ENCODE measurements around the gene SIK1. TPM values are rescaled to one million over a fixed set of nuclear protein-coding genes. Genes with fewer than 3 reads are reported as not detected.
"Not testable (repeated sequence)": the region's sequence is repeated elsewhere in the genome, so short reads cannot be mapped to it uniquely, and the experiment has no call there.

Gene SIK1
- total RNA-seq, 1 donor from 2014 or later: 5.5 TPM

GRCh38 chr21:43427242-43427559 is 270 bp upstream of the SIK1 start:
- intact Hi-C loops (cut with micrococcal nuclease): not testable (repeated sequence)

DNA sequence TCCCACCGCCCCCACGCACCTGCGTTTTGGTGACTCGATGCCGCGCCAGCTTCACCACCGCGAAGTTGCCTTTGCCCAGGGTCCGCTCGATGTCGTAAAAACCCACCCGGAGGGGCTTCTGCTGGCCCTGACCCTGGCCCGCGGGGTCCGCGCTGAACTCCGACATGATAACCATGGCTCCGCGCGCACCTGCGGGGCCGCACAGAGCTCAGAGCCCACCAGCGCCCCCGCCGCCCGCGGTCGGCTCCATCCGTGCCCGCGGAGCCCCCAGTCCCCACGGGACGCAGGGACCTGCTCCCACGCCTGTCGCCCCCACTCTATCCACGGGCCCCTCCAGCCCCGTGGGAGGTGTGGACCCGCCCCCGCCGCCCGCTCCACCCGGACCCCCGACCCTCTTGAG is 927 bp downstream of the SIK1 start:
- H3K9me3 Mint-ChIP-seq; H3K27ac Mint-ChIP-seq; H3K4me1 Mint-ChIP-seq (ENCODE audit: low read depth); DNase-seq (ENCODE audit: low spot score); H3K27me3 Mint-ChIP-seq (ENCODE audit: insufficient read depth); H3K4me3 Mint-ChIP-seq; intact Hi-C loops (cut with micrococcal nuclease); H3K36me3 Mint-ChIP-seq (ENCODE audit: low read depth): not testable (repeated sequence)

More at GRCh38 chr21:43427242-43427559, 270 bp upstream of the SIK1 start:
- H3K36me3 Mint-ChIP-seq (ENCODE audit: low read depth); H3K9me3 Mint-ChIP-seq; H3K27ac Mint-ChIP-seq; H3K27me3 Mint-ChIP-seq (ENCODE audit: insufficient read depth); H3K4me1 Mint-ChIP-seq (ENCODE audit: low read depth); H3K4me3 Mint-ChIP-seq; DNase-seq (ENCODE audit: low spot score): not testable (repeated sequence)

- H3K36me3 Mint-ChIP-seq (ENCODE audit: low read depth); H3K27ac Mint-ChIP-seq; H3K9me3 Mint-ChIP-seq; H3K4me3 Mint-ChIP-seq; intact Hi-C loops (cut with micrococcal nuclease); H3K27me3 Mint-ChIP-seq (ENCODE audit: insufficient read depth); DNase-seq (ENCODE audit: low spot score); H3K4me1 Mint-ChIP-seq (ENCODE audit: low read depth): not testable (repeated sequence)
Measured at GRCh38 chr21:43419475-43419874, 7.5 kb downstream of the SIK1 start.

- DNase-seq (ENCODE audit: low spot score); H3K9me3 Mint-ChIP-seq; H3K27me3 Mint-ChIP-seq (ENCODE audit: insufficient read depth); intact Hi-C loops (cut with micrococcal nuclease); H3K36me3 Mint-ChIP-seq (ENCODE audit: low read depth); H3K27ac Mint-ChIP-seq; H3K4me3 Mint-ChIP-seq; H3K4me1 Mint-ChIP-seq (ENCODE audit: low read depth): not testable (repeated sequence)
Measured at GRCh38 chr21:43414576-43414975, 12.4 kb downstream of the SIK1 start.

DNA sequence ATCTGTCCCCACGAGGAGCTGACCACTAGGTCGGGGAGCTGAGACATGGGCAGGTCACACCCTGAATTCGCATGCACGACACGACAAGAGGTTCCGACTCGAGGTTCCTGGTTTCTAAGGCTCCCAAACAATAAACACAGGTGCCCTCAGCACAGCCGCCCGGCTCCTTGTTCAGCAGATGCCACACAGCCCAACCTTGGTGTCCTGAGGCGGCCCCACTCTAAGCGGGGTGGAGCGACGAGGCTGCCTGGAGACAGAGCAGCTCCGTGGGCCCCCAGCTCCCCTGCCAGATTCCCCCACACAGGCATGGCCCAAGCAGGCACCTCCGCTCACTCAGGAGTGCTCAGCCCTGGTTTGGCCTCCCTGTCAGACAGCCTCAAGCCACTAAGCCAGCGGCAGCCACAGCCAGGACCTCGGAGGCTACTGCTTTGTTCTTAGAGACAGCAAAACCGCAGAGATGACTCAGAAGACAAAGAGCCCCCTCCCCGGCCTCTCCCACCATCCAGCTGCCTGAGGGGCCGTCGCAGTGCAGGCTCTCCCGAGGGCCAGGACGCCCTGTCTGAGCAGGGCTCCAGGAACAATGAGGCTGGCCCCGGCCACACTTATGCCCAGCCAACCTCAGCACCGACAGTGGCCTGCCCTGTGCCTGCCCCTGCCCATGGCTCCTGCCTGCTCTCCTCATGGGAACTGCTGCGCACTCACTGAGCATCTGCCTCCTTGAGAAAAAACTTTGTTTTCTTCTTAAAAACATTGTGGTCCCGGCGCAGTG is 14.7 kb downstream of the SIK1 start:
- H3K4me1 Mint-ChIP-seq (ENCODE audit: low read depth); H3K36me3 Mint-ChIP-seq (ENCODE audit: low read depth); H3K9me3 Mint-ChIP-seq; H3K27me3 Mint-ChIP-seq (ENCODE audit: insufficient read depth); intact Hi-C loops (cut with micrococcal nuclease); DNase-seq (ENCODE audit: low spot score); H3K4me3 Mint-ChIP-seq; H3K27ac Mint-ChIP-seq: not testable (repeated sequence)

DNA sequence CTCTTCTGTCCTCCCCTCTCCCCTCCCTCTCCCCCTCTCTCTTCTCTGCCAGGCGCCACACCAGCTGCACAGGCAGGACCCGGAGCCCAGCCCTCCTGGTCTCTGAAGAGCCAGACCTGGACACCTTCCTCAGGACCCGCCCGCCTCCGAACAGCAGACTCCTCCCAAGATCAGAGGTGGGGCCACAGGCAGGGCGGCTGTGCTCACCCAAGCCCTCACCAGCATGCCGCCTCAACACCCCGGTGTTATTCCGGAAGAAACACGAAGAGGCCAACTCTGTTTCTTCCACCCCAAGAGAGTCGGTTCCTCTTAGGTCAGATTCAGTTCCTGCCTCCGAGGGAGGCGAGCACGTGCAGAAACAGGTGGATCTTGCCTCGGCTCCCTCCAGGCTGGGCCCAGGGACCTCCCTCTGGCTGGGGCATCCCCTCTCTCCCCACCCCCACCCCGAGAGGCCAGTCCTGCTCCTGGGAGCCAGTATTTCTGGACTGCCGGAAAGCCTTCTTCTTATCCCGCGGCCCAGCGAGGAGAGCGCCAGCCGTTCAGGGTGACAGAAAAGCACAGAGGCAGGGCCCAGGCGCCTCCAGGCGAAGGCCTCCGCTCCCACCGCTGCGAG is 16.4 kb downstream of the SIK1 start:
- H3K27ac Mint-ChIP-seq; H3K4me3 Mint-ChIP-seq; H3K27me3 Mint-ChIP-seq (ENCODE audit: insufficient read depth); DNase-seq (ENCODE audit: low spot score); H3K36me3 Mint-ChIP-seq (ENCODE audit: low read depth); H3K9me3 Mint-ChIP-seq; intact Hi-C loops (cut with micrococcal nuclease); H3K4me1 Mint-ChIP-seq (ENCODE audit: low read depth): not testable (repeated sequence)

- H3K4me3 Mint-ChIP-seq; H3K4me1 Mint-ChIP-seq (ENCODE audit: low read depth); H3K36me3 Mint-ChIP-seq (ENCODE audit: low read depth); H3K27me3 Mint-ChIP-seq (ENCODE audit: insufficient read depth); intact Hi-C loops (cut with micrococcal nuclease); H3K9me3 Mint-ChIP-seq; DNase-seq (ENCODE audit: low spot score); H3K27ac Mint-ChIP-seq: not testable (repeated sequence)
Measured at GRCh38 chr21:43407139-43407538, 19.8 kb downstream of the SIK1 start.

DNA sequence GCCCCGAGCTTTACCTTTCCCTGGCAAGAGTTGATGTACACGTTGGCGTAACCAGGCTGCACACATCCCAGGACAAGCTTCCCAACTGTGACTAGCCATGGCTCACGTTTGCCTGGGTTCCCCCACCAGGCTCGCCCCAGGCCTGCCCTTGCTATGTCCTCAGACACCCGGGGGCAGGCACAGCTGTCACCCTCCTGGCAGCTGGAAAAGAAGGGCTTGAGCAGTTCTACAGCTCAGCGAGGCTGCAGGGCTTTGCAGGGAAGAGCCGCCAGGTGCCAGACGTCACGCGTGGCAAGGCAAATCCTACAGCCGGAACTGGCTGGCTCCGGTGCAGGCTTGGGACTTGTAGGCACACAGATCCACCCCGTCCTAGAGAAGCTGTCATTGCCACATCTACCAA is 22.5 kb downstream of the SIK1 start:
- H3K36me3 Mint-ChIP-seq (ENCODE audit: low read depth); DNase-seq (ENCODE audit: low spot score); H3K27ac Mint-ChIP-seq; H3K4me1 Mint-ChIP-seq (ENCODE audit: low read depth); intact Hi-C loops (cut with micrococcal nuclease); H3K9me3 Mint-ChIP-seq; H3K4me3 Mint-ChIP-seq; H3K27me3 Mint-ChIP-seq (ENCODE audit: insufficient read depth): not testable (repeated sequence)

DNA sequence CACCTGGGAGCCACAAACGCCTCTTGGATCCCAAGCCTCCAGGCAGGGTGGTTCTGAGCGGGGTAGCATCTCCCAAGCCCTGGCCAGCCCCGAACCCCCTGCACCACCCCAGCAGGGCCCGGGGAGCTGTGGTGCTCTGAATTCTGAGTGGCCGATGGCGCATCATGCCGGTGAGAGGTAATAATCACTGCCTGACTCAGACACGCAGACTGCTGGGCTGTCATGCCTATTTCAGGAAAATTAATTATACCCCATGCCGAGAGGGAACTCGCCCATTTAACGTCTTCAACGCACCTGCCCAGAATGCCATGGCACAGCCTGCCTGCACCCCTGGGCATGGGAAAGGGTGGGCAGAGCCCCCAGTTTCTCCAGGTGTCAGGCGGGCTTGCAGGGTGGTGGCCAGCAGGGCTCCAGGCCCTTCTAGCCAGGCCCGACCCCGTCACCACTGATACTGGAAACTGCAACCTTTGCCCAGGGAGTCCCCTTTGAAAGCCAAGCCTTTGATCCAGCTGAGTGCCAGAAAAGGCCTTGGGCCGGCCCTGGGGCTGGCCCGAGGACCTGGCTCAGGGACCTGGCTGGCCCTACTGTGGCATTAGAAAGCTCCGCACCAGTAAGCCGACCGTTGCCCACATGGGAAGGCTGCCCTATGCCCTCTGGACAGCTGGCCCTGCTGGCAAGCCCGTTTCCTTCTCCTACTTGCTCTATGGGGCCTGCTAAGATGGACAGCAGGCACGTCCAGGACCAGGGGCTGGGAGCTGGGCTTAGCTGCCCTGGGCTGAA is 23.1 kb downstream of the SIK1 start:
- H3K27me3 Mint-ChIP-seq (ENCODE audit: insufficient read depth); DNase-seq (ENCODE audit: low spot score); H3K27ac Mint-ChIP-seq; H3K9me3 Mint-ChIP-seq; intact Hi-C loops (cut with micrococcal nuclease); H3K36me3 Mint-ChIP-seq (ENCODE audit: low read depth); H3K4me3 Mint-ChIP-seq; H3K4me1 Mint-ChIP-seq (ENCODE audit: low read depth): not testable (repeated sequence)

DNA sequence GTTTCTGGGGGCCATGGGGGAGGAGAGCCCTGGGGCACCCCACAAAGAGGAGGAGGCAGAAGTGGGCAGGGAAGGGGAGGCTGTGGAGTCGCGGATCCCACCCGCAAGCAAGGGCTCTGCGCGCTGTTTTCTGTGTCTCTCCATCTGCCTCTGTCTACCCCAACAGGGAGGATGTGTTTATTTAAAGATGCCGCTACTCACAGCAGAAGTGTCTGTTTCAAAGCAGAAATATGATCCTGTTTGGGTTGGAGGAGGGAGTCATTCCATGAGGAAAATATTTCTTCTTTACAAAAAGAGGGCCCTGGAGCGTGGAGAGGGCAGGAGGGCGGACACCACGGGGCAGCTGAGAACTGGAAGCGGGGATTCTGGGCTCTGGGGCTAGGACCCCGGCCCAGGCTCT is 25.8 kb downstream of the SIK1 start:
- intact Hi-C loops (cut with micrococcal nuclease): not testable (repeated sequence)

DNA sequence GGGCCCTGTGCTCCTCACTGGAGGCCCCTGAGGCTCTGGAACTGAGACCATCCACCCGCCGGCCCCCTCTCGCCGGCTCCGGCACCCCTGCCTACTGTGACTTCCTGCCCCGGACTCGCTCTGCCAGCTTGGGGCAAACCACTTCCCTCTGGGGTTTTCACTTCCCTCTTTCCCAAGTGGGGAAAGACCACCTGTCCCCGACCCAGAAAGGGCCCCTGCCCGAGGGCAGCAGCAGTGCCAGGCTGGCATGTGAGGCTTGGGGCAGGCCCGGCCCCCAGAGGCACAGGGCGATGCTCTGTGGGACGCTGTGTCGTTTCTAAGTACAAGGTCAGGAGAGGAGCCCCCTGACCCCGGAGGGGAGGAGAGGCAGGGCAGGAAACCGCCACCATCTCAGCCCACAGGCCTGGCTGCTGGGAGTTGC is 27.3 kb downstream of the SIK1 start:
- intact Hi-C loops (cut with micrococcal nuclease); H3K36me3 Mint-ChIP-seq (ENCODE audit: low read depth); H3K27ac Mint-ChIP-seq; H3K9me3 Mint-ChIP-seq; H3K27me3 Mint-ChIP-seq (ENCODE audit: insufficient read depth); DNase-seq (ENCODE audit: low spot score); H3K4me3 Mint-ChIP-seq; H3K4me1 Mint-ChIP-seq (ENCODE audit: low read depth): not testable (repeated sequence)

More for the DNA sequence above, 25.8 kb downstream of the SIK1 start:
- H3K27ac Mint-ChIP-seq; H3K27me3 Mint-ChIP-seq (ENCODE audit: insufficient read depth); H3K36me3 Mint-ChIP-seq (ENCODE audit: low read depth); DNase-seq (ENCODE audit: low spot score); H3K9me3 Mint-ChIP-seq; H3K4me1 Mint-ChIP-seq (ENCODE audit: low read depth); H3K4me3 Mint-ChIP-seq: not testable (repeated sequence)

- H3K36me3 Mint-ChIP-seq (ENCODE audit: low read depth); H3K4me1 Mint-ChIP-seq (ENCODE audit: low read depth); intact Hi-C loops (cut with micrococcal nuclease); DNase-seq (ENCODE audit: low spot score); H3K9me3 Mint-ChIP-seq; H3K4me3 Mint-ChIP-seq; H3K27me3 Mint-ChIP-seq (ENCODE audit: insufficient read depth); H3K27ac Mint-ChIP-seq: not testable (repeated sequence)
Measured at GRCh38 chr21:43399136-43399535, 27.8 kb downstream of the SIK1 start.

DNA sequence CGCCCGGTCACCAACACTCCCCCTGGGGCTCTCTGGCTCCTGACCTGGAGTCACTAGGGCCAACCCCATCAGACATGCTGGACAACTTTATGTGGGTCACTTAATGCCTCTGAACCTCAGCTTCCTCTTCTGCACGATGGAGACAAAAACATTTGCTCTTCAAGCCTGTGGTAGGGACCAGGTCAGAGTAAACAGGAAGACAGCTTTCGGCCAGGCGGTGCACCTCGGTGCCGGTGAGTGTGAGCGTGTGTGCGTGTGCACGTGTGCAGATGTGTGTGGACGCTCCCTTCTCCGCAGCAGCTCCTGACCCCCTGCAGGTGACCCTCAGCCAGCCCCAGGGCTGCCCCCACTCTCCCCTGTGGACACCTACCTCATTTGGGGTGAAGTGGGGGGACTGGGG is 28.4 kb downstream of the SIK1 start:
- H3K36me3 Mint-ChIP-seq (ENCODE audit: low read depth); H3K4me3 Mint-ChIP-seq; intact Hi-C loops (cut with micrococcal nuclease); H3K4me1 Mint-ChIP-seq (ENCODE audit: low read depth); H3K27ac Mint-ChIP-seq; H3K27me3 Mint-ChIP-seq (ENCODE audit: insufficient read depth); DNase-seq (ENCODE audit: low spot score); H3K9me3 Mint-ChIP-seq: not testable (repeated sequence)

Data from activated T-helper 1 cell treated with anti-CD3 and anti-CD28 coated beads, Interleukin-12 subunit alpha, Interleukin-12 subunit beta, Interleukin-2, Interleukin-4 antibody, amounts not matched to agents 30 ng/mL and 10 ng/mL and 1 ng/mL, durations not matched to agents 14 hours and 24 hours and 36 hours (primary cell).